ENCODE results near the gene SEC14L6. TPM values are rescaled to one million over a fixed set of nuclear protein-coding genes. Genes with fewer than 3 reads are reported as not detected.

Gene SEC14L6
- total RNA-seq, 1 experiment from 2014 or later, result 1.1 TPM

DNA sequence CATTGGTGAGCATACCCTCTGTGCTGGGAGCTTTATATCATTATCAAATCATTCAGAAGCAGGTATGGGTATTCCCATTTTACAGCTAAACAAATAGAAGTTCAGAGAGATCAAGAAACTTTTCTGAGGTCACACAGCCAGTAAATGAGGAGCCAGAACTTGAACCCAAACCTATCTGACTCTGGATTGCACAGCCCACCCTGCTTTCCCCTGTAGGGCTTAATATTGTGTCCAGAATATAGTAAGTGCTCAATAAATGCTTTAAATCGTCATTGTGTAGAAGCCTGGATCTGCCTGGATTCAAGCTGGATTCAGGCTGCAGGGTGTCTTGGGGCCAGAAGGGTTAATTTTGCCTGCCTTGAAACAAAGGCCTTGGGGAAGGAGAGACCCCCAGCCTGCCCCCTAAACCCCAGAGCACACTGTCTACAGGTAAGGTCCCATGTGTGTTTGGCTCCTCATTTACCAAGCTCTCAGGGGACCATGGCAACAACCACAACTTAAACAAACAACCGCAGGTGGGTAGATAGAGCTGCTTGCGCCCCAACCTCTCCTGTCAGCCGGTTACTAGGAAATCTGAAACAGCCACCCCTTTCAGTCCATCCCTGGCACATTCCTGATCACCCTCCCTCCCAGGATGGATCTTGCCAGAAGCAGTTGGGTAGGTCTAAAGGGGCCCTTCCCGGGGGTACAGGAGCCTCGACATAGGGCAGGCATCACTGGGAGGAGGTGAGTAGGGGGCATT, 71.7 kb downstream of the SEC14L6 start:
- H2BK12ac ChIP-seq (ENCODE audit: insufficient read length, low read depth, low read length), result no peak overlapping the region
- H2AK5ac ChIP-seq (ENCODE audit: insufficient read length, low read length), result no peak overlapping the region
- H3K23ac ChIP-seq (ENCODE audit: insufficient read length, low read depth, low read length), result no peak overlapping the region
- no peak overlapping the region for H4K91ac ChIP-seq (ENCODE audit: insufficient read length, low read depth, low read length)
- no peak overlapping the region; a peak in 1 of 7 replicates for H3K27ac Mint-ChIP-seq
- peaks cover 4 to 12% of the 10 kb centered on the region in 2 experiments for H3K4me1 Mint-ChIP-seq
- no peaks in the 10 kb centered on the region for H3K79me2 ChIP-seq (ENCODE audit: insufficient read depth, low read length)
- H3K14ac ChIP-seq (ENCODE audit: insufficient read depth, low read length), result no peak overlapping the region
- H4K8ac ChIP-seq (replicated peaks; ENCODE audit: insufficient read length, low read depth, low read length), result no peak overlapping the region
- no peak overlapping the region for H3K9ac ChIP-seq (ENCODE audit: extremely low read depth, insufficient read length, low read length)
- H3K27ac ChIP-seq (ENCODE audit: insufficient read length, low read depth, low read length), result no peak overlapping the region
- H3K9me3 ChIP-seq (ENCODE audit: control insufficient read depth, low read depth, low read length), result no peaks in the 10 kb centered on the region
- no peak overlapping the region for H2AFZ ChIP-seq (ENCODE audit: low read length)
- H3K36me3 Mint-ChIP-seq (ENCODE audit: insufficient read depth in 1 of 3, low read depth in 3 of 3), result no peaks in the 10 kb centered on the region
- no peak for TF ChIP-seq CTCF (conservative IDR thresholded peaks at IDR 0.05)
- H3T11ph ChIP-seq (ENCODE audit: low read length), result no peak overlapping the region
- H3K4ac ChIP-seq (ENCODE audit: low read depth, low read length), result no peak overlapping the region
- no peak overlapping the region for H2BK15ac ChIP-seq (ENCODE audit: low read depth, low read length)
- no CpG with 5 or more reads among the region's 6 CpGs for WGBS (ENCODE audit: extremely low coverage, insufficient read length, low lambda C conversion rate)
- H3K79me1 ChIP-seq (ENCODE audit: insufficient read depth, low read depth, low read length, poor library complexity, severe bottlenecking), result no peaks in the 10 kb centered on the region
- no peak overlapping the region for H2BK20ac ChIP-seq (ENCODE audit: low read depth, low read length, poor library complexity, severe bottlenecking)
- H2BK5ac ChIP-seq (ENCODE audit: insufficient read length, low read length), result no peak overlapping the region
- H4K5ac ChIP-seq (ENCODE audit: insufficient read length, low read depth, low read length), result no peak overlapping the region
- no peak overlapping the region for H3K56ac ChIP-seq (ENCODE audit: insufficient read length, low read depth, low read length)
- H2BK120ac ChIP-seq (ENCODE audit: low read depth, low read length, poor library complexity, severe bottlenecking), result no peak overlapping the region
- no peak overlapping the region for H3K4me2 ChIP-seq (ENCODE audit: insufficient read depth, insufficient read length, low read length)
- no peaks in the 10 kb centered on the region for H3K27me3 ChIP-seq (ENCODE audit: insufficient read depth, low read length)
- H3K27me3 Mint-ChIP-seq (ENCODE audit: low read depth), result peaks cover 28% of the 10 kb centered on the region
- no peaks in the 10 kb centered on the region for H3K4me1 ChIP-seq (ENCODE audit: insufficient read depth, low read length)
- H3K18ac ChIP-seq (ENCODE audit: insufficient read length, low read depth, low read length), result no peak overlapping the region
- DNase-seq, result peak; percentile 45
- H3K9me3 Mint-ChIP-seq, result no peaks in the 10 kb centered on the region; a peak in 1 of 5 replicates
- no peaks in the 10 kb centered on the region for H4K20me1 ChIP-seq (ENCODE audit: control insufficient read depth, insufficient read depth, insufficient read length)
- H3K23me2 ChIP-seq (ENCODE audit: insufficient read length, low read depth, low read length, poor library complexity, severe bottlenecking), result no peaks in the 10 kb centered on the region
- no peak overlapping the region for H3K4me3 Mint-ChIP-seq
